HL-60 (cell line): ENCODE data around the gene C14orf39.

ENCODE experiments used
- DNase-seq, 2 experiments: peaks; one replicate each; pipeline ENCODE4 v3.0.0-alpha.2; 2010 to 2020; ENCODE audit warnings: low read depth in 1 of 2, low spot score in 1 of 2
- H3K27ac ChIP-seq: fragments of 250-450 bp; sonication (Bioruptor Pico); replicated peaks from 2 replicates; pipeline ENCODE4 v1.5.1; 2020; ENCODE audit warnings: mild to moderate bottlenecking, moderate library complexity
- H3K27me3 ChIP-seq: fragments of 250-450 bp; sonication (Bioruptor Pico); 2 replicates; pipeline ENCODE4 v1.5.1; 2021; ENCODE audit warnings: mild to moderate bottlenecking, moderate library complexity; ENCODE audit not compliant: insufficient read depth, poor library complexity, severe bottlenecking
- H3K4me3 ChIP-seq: replicated peaks from 2 replicates; pipeline ENCODE4 v1.5.1; 2011; ENCODE audit warnings: mild to moderate bottlenecking, control low read depth, low read length; ENCODE audit not compliant: insufficient read depth
- CTCF ChIP-seq: IDR thresholded peaks from one replicate; pipeline ENCODE4 v1.5.1; 2011; ENCODE audit warnings: low read length, control low read depth, inconsistent platforms; ENCODE audit not compliant: insufficient read depth
- GABPA ChIP-seq: IDR thresholded peaks from 2 replicates; pipeline ENCODE4 v1.6.1; 2012; ENCODE audit warnings: low read depth
- POLR2AphosphoS5 ChIP-seq: IDR thresholded peaks from 2 replicates; pipeline ENCODE4 v1.6.1; 2012; ENCODE audit warnings: low read depth
- REST ChIP-seq: IDR thresholded peaks from 2 replicates; pipeline ENCODE4 v1.6.1; 2012; ENCODE audit warnings: low read depth; ENCODE audit not compliant: insufficient replicate concordance
- SPI1 ChIP-seq: IDR thresholded peaks from 2 replicates; pipeline ENCODE4 v1.6.1; 2012; ENCODE audit warnings: low read depth, mild to moderate bottlenecking, borderline replicate concordance

The C14orf39 gene

DNA sequence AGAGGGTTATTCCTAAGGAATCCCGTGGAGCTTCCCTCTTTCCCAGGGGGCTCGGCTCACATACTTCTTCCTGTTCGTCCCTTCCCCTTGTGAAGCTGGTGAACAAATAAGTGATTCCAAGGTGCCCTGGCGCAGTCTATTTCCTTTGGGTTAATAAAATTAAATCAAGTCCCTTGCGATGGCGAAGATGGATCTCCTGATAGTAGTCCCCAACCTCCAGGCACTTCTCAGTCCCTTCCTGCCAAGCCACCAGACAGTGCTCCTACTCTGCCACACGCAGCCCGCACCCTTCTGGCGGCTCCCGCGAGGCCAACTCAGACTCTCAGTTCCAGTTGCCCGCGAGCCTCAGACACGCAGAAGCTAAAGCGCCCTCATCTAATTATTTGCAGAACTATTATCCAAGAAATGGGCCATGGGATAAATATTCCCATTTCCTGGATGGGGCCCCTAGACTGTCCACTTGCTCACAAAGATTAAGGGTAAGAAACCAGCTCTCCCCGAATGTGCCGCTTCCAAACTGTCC, 20.7 kb upstream of the C14orf39 start:
- peaks cover 87% of the 10 kb centered on the region for H3K27me3 ChIP-seq
- no peak for TF ChIP-seq POLR2AphosphoS5
- no peak for TF ChIP-seq GABPA
- no peak for TF ChIP-seq REST
- no peak for TF ChIP-seq SPI1
- TF ChIP-seq CTCF: no peak
- DNase-seq: no peak
- no peak overlapping the region for H3K27ac ChIP-seq
- H3K4me3 ChIP-seq: no peak overlapping the region

DNA sequence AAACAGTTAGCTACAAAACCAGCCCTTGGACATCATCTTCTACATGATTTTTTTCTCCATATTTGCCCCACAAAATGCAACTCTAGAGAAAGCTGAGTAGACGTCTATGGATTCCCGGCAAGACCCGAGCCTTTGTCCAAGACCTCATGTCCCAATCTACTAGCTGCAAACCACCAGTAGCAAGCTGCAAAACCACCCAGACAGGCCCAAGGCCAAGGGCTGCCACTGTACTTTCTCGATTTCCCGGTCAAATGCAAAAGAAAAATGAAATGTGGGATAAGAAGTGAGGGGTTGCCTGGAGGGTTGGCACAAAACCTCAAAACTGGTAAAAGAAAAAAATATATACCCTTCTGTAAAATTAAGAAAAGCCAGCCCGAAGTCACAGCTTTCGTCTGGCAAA, 20.1 kb upstream of the C14orf39 start:
- no peak for DNase-seq
- peaks cover 82% of the 10 kb centered on the region for H3K27me3 ChIP-seq

DNA sequence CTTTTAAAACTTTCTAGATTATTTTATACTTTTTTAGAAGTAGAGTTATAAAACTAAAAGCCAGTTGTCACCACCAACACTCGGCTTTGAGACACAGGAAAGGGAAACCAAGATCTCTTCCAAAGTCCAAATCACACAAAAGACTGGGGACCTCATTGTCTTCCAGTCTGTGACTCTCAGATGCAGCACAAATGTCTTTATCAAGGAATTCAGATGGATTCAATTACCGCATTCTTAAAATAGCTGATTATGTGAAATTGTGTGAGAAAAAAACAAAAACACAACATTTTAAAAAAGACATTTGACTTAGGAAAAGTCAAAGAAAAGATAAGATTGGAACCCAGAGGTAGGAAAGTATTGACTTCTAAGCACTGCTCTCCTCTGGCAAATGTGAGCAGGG, 19.6 kb upstream of the C14orf39 start:
- Histone ChIP-seq H3K4me3 (no peak overlapping the region), H3K27me3 (peaks cover 77% of the 10 kb centered on the region), H3K27ac (no peak overlapping the region)
- DNase-seq: no peak
- TF ChIP-seq POLR2AphosphoS5 (no peak), GABPA (no peak), CTCF (no peak), REST (no peak), SPI1 (no peak)

More for the DNA sequence above, 20.1 kb upstream of the C14orf39 start:
- Histone ChIP-seq H3K27ac (no peak overlapping the region), H3K4me3 (no peak overlapping the region)
- no peak for TF ChIP-seq POLR2AphosphoS5
- TF ChIP-seq SPI1: no peak
- TF ChIP-seq GABPA: no peak
- TF ChIP-seq CTCF: no peak
- no peak for TF ChIP-seq REST
